Measurements from ENCODE around the gene CRIP3. TPM values are rescaled to one million over a fixed set of nuclear protein-coding genes. Genes with fewer than 3 reads are reported as not detected.

The CRIP3 gene
- polyA plus RNA-seq, 4 donors = 0.89 to 3.4 (median 2.5) TPM

DNA sequence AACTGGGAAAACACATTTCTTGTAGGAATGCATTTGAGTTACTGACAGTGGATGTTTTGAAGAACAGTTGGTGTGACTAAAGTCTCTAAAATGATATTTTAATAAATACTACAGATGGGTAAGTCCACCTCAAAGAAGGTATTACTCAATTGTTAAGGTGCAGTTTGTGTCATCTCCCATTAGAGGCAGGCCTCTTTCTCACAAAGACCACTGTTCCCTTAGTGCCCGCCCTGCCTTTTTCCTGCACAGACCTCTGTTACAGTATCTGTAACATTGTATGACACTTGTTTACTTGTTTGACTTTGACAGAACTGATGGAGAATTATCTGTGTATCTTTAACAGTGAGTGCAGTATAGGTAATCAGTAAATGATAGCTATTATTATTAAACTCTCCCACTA, 5.2 kb upstream of the CRIP3 start:
- DNase-seq (no peak), FAIRE-seq (no peak)
- H3K9me3 ChIP-seq (ENCODE audit: control insufficient read depth in 2 of 2, insufficient read depth in 1 of 2, low read depth in 1 of 2, low read length in 1 of 2) = no peaks in the 10 kb centered on the region
- H3K36me3 ChIP-seq (ENCODE audit: control insufficient read depth in 3 of 3, insufficient read depth in 2 of 3, low read depth in 1 of 3, low read length in 3 of 3) = no peaks in the 10 kb centered on the region
- peaks cover 0 to 13% (median under 1%) of the 10 kb centered on the region in 3 donors for H3K4me1 ChIP-seq (ENCODE audit: control insufficient read depth in 3 of 3, insufficient read depth in 2 of 3, low read depth in 1 of 3, low read length in 2 of 3)
- H3K4me3 ChIP-seq (ENCODE audit: low read depth in 1 of 3, low read length in 3 of 3) = no peak overlapping the region
- H3K27ac ChIP-seq (ENCODE audit: low read depth in 1 of 3, low read length in 2 of 3) = no peak overlapping the region
- H3K27me3 ChIP-seq (ENCODE audit: control insufficient read depth in 3 of 3, insufficient read depth in 3 of 3, low read length in 3 of 3) = peaks cover 0 to 6% (median 0%) of the 10 kb centered on the region in 3 donors
- 81 to 100% (median 89%) methylated on average over 1 of the region's 1 CpG for WGBS, 3 donors

DNA sequence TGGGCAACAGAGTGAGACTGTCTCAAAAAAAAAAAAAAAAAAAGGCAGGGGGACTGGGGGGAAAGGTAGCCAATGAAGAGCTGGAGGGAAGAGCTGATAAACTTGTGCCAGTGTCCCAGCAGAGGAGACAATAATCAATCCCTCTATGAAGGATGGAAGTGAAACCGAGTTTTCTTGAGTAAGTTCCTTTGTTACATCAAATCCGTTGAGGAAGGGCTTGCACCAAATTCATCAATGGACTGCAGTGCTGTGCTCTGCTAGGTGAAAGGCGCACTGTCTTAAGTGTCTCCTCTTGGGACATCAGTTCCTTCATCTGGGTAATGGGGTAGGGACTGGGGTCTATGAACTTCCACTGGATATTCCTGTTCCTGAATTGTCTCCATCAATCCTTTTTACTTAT, 3.0 kb upstream of the CRIP3 start:
- H3K4me3 ChIP-seq (ENCODE audit: low read depth in 1 of 3, low read length in 3 of 3) = no peak overlapping the region
- H3K27me3 ChIP-seq (ENCODE audit: control insufficient read depth in 3 of 3, insufficient read depth in 3 of 3, low read length in 3 of 3) = peaks cover 0 to 16% (median 0%) of the 10 kb centered on the region in 3 donors
- FAIRE-seq (no peak), DNase-seq (no peak)
- no peaks in the 10 kb centered on the region for H3K9me3 ChIP-seq (ENCODE audit: control insufficient read depth in 2 of 2, insufficient read depth in 1 of 2, low read depth in 1 of 2, low read length in 1 of 2)
- WGBS, 3 donors = 79 to 82% (median 82%) methylated on average over 3 of the region's 3 CpGs
- no peaks in the 10 kb centered on the region for H3K36me3 ChIP-seq (ENCODE audit: control insufficient read depth in 3 of 3, insufficient read depth in 2 of 3, low read depth in 1 of 3, low read length in 3 of 3)
- no peak overlapping the region for H3K27ac ChIP-seq (ENCODE audit: low read depth in 1 of 3, low read length in 2 of 3)
- H3K4me1 ChIP-seq (ENCODE audit: control insufficient read depth in 3 of 3, insufficient read depth in 2 of 3, low read depth in 1 of 3, low read length in 2 of 3) = peaks cover 0 to 22% (median 5%) of the 10 kb centered on the region in 3 donors

DNA sequence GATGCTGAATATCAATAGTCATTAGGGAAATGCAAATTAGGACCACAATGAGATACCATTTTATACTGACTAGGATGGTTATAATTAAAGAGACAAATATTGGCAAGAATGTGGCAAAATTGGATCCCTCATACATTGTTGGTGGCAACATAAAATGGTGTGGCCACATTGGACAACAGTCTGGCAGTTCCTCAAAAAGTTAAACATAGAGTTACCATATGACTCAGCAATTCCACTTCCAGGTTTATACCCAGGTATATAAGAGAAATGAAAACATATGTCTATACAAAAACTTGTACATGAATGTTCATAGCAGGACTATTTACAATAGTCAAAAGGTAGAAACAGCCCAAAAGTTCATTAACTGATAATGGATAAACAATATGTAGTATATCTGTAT, 2.0 kb upstream of the CRIP3 start:
- DNase-seq (no peak), FAIRE-seq (no peak)
- H3K27me3 ChIP-seq (ENCODE audit: control insufficient read depth in 3 of 3, insufficient read depth in 3 of 3, low read length in 3 of 3) = peaks cover 0 to 16% (median 0%) of the 10 kb centered on the region in 3 donors
- no peak overlapping the region for H3K4me3 ChIP-seq (ENCODE audit: low read depth in 1 of 3, low read length in 3 of 3)
- H3K36me3 ChIP-seq (ENCODE audit: control insufficient read depth in 3 of 3, insufficient read depth in 2 of 3, low read depth in 1 of 3, low read length in 3 of 3) = no peaks in the 10 kb centered on the region
- H3K27ac ChIP-seq (ENCODE audit: low read depth in 1 of 3, low read length in 2 of 3) = no peak overlapping the region
- peaks cover 0 to 15% (median 5%) of the 10 kb centered on the region in 3 donors for H3K4me1 ChIP-seq (ENCODE audit: control insufficient read depth in 3 of 3, insufficient read depth in 2 of 3, low read depth in 1 of 3, low read length in 2 of 3)
- no peaks in the 10 kb centered on the region for H3K9me3 ChIP-seq (ENCODE audit: control insufficient read depth in 2 of 2, insufficient read depth in 1 of 2, low read depth in 1 of 2, low read length in 1 of 2)

DNA sequence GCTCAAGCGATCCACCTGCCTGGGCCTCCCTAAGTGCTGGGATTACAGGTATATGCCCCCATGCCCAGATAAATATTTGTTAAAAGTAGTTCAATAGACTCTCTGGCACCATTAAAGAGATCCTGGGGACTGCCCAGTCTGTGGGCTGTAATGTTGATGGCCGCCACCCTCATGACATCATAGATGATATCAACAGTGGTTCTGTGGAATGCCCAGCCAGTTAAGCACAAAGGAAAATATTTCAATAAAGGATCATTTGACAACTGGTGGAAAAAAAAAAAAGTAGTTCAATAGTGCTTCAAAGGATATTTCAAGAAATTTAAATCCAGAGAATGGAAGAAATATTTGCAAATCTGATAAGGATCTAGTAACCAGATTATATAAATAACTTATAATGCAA, 1.5 kb upstream of the CRIP3 start:
- Histone ChIP-seq H3K27ac (ENCODE audit: low read depth in 1 of 3, low read length in 2 of 3) (no peak overlapping the region), H3K27me3 (ENCODE audit: control insufficient read depth in 3 of 3, insufficient read depth in 3 of 3, low read length in 3 of 3) (peaks cover 0 to 16% (median 0%) of the 10 kb centered on the region in 3 donors), H3K9me3 (ENCODE audit: control insufficient read depth in 2 of 2, insufficient read depth in 1 of 2, low read depth in 1 of 2, low read length in 1 of 2) (no peaks in the 10 kb centered on the region), H3K4me3 (ENCODE audit: low read depth in 1 of 3, low read length in 3 of 3) (no peak overlapping the region), H3K4me1 (ENCODE audit: control insufficient read depth in 3 of 3, insufficient read depth in 2 of 3, low read depth in 1 of 3, low read length in 2 of 3) (peaks cover 0 to 15% (median 5%) of the 10 kb centered on the region in 3 donors), H3K36me3 (ENCODE audit: control insufficient read depth in 3 of 3, insufficient read depth in 2 of 3, low read depth in 1 of 3, low read length in 3 of 3) (no peaks in the 10 kb centered on the region)
- FAIRE-seq (no peak), DNase-seq (no peak)
- 95 to 100% (median 98%) methylated on average over 2 of the region's 2 CpGs for WGBS, 3 donors

DNA sequence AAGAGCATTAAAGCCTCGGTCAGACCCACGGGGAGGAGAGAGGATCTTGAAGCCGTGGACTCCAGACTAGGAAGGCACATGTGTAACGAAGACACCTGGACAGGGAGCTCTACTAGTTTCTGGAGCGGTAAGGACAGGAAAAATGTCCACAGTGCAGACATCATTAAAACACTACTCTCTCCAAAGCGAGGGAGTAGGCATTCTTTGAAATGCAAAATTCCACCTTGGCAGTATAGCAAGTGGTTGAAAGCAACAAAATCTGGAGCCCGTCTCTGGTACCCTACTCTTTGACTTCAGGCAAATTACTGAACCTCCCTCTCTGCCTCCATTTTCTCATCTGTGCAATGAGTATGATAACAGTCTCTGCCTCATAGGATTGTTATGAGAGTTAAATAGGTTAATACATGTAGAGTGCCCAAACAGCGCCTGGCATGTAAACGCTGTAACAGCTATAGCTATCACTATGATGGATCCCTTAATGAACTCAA, 408 bp upstream of the CRIP3 start:
- H3K4me1 ChIP-seq (ENCODE audit: control insufficient read depth in 3 of 3, insufficient read depth in 2 of 3, low read depth in 1 of 3, low read length in 2 of 3) = peaks cover 0 to 15% (median 5%) of the 10 kb centered on the region in 3 donors
- H3K9me3 ChIP-seq (ENCODE audit: control insufficient read depth in 2 of 2, insufficient read depth in 1 of 2, low read depth in 1 of 2, low read length in 1 of 2) = no peaks in the 10 kb centered on the region
- no peak for DNase-seq
- FAIRE-seq = no peak
- WGBS, 3 donors = 36 to 39% (median 38%) methylated on average over 9 of the region's 9 CpGs
- H3K27me3 ChIP-seq (ENCODE audit: control insufficient read depth in 3 of 3, insufficient read depth in 3 of 3, low read length in 3 of 3) = peaks cover 0 to 16% (median 0%) of the 10 kb centered on the region in 3 donors
- peak overlapping the region in 1 of 3 donors; percentile 35 for H3K4me3 ChIP-seq (ENCODE audit: low read depth in 1 of 3, low read length in 3 of 3)
- no peak overlapping the region for H3K27ac ChIP-seq (ENCODE audit: low read depth in 1 of 3, low read length in 2 of 3)
- H3K36me3 ChIP-seq (ENCODE audit: control insufficient read depth in 3 of 3, insufficient read depth in 2 of 3, low read depth in 1 of 3, low read length in 3 of 3) = no peaks in the 10 kb centered on the region

DNA sequence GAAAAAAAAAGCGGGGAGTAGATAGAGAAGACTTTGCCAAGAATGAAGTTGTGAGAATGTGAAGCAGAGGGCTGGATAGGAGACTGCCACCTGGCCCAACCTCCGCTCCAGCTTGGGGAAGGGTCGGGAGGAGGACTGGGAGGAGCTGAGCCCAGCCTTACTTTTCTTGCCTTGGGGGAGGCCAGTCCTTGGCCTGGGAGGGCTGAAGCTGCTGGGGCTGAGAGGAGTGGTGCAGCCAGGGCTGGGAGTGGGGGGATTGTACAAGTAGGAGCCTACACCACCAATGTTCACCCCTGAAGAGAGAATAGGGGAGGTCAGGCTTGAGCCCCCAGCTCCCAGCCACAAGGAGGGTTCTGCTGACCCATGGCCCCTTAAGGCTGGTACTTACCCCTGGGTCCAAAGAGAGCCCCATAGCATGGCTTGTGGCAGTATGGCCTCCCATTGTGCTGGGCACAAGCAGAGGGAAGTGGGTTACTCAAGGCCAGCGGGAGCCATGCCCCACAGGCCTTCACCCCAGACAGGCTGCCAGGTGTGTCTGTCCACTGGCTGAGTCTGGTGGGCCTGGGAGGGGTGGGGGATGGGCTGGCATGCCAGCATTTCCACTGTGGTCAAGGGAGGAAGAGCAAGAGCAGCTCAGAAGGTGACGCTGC, 1.1 kb downstream of the CRIP3 start:
- Histone ChIP-seq H3K9me3 (ENCODE audit: control insufficient read depth in 2 of 2, insufficient read depth in 1 of 2, low read depth in 1 of 2, low read length in 1 of 2) (no peaks in the 10 kb centered on the region), H3K4me1 (ENCODE audit: control insufficient read depth in 3 of 3, insufficient read depth in 2 of 3, low read depth in 1 of 3, low read length in 2 of 3) (peaks cover 0 to 21% (median 5%) of the 10 kb centered on the region in 3 donors), H3K36me3 (ENCODE audit: control insufficient read depth in 3 of 3, insufficient read depth in 2 of 3, low read depth in 1 of 3, low read length in 3 of 3) (no peaks in the 10 kb centered on the region), H3K4me3 (ENCODE audit: low read depth in 1 of 3, low read length in 3 of 3) (no peak overlapping the region), H3K27me3 (ENCODE audit: control insufficient read depth in 3 of 3, insufficient read depth in 3 of 3, low read length in 3 of 3) (peaks cover 0 to 16% (median 0%) of the 10 kb centered on the region in 3 donors), H3K27ac (ENCODE audit: low read depth in 1 of 3, low read length in 2 of 3) (no peak overlapping the region)
- FAIRE-seq (no peak), DNase-seq (no peak)
- 84 to 89% (median 88%) methylated on average over 5 of the region's 5 CpGs for WGBS, 3 donors

DNA sequence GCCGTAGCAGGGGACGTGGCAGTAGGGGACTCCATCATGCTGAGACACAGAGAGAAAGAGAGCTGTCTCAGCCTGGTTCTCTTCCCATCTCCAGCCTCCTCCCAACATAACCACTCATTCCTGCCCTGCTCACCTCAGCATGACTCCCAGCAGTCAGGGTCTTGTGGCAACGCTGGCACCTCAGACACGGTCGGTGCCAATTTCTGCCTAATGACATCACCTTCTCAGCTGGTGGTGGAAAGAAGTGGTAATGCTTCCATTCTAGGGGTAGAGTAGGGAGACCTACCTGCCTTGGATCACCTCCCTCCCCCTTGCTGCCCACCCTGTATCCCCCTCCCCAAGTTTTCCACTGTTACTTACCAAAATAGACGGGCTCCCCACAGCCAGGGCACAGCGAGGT, 2.5 kb downstream of the CRIP3 start:
- Histone ChIP-seq H3K4me3 (ENCODE audit: low read depth in 1 of 3, low read length in 3 of 3) (no peak overlapping the region), H3K36me3 (ENCODE audit: control insufficient read depth in 3 of 3, insufficient read depth in 2 of 3, low read depth in 1 of 3, low read length in 3 of 3) (no peaks in the 10 kb centered on the region), H3K9me3 (ENCODE audit: control insufficient read depth in 2 of 2, insufficient read depth in 1 of 2, low read depth in 1 of 2, low read length in 1 of 2) (no peaks in the 10 kb centered on the region), H3K27me3 (ENCODE audit: control insufficient read depth in 3 of 3, insufficient read depth in 3 of 3, low read length in 3 of 3) (peaks cover 0 to 16% (median 0%) of the 10 kb centered on the region in 3 donors), H3K4me1 (ENCODE audit: control insufficient read depth in 3 of 3, insufficient read depth in 2 of 3, low read depth in 1 of 3, low read length in 2 of 3) (peaks cover 0 to 32% (median 5%) of the 10 kb centered on the region in 3 donors), H3K27ac (ENCODE audit: low read depth in 1 of 3, low read length in 2 of 3) (no peak overlapping the region)
- DNase-seq = no peak
- no peak for FAIRE-seq
- WGBS, 3 donors = 90 to 97% (median 93%) methylated on average over 7 of the region's 7 CpGs

DNA sequence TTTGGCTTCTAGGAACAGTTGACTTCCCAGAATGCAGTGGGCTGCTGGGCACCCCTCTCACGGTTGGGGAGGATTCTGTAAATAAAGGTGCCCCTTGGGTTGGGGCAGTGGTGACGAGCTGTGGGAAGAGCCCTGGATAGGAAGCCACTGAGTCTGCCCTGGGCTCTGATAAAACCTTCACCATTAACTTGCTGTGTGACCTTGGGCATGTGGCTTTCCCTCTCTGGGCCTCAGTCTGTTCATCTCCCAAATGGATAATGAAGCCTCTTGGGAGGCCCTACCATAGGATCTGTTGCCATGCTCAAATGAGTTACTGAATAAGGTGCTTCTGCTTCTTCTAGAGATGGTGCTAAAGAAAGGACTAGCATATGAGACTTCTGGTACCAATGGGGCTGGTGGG, 3.7 kb downstream of the CRIP3 start:
- FAIRE-seq (no peak), DNase-seq (no peak)
- Histone ChIP-seq H3K27ac (ENCODE audit: low read depth in 1 of 3, low read length in 2 of 3) (no peak overlapping the region), H3K9me3 (ENCODE audit: control insufficient read depth in 2 of 2, insufficient read depth in 1 of 2, low read depth in 1 of 2, low read length in 1 of 2) (no peaks in the 10 kb centered on the region), H3K27me3 (ENCODE audit: control insufficient read depth in 3 of 3, insufficient read depth in 3 of 3, low read length in 3 of 3) (peaks cover 0 to 16% (median 0%) of the 10 kb centered on the region in 3 donors), H3K36me3 (ENCODE audit: control insufficient read depth in 3 of 3, insufficient read depth in 2 of 3, low read depth in 1 of 3, low read length in 3 of 3) (no peaks in the 10 kb centered on the region), H3K4me3 (ENCODE audit: low read depth in 1 of 3, low read length in 3 of 3) (no peak overlapping the region), H3K4me1 (ENCODE audit: control insufficient read depth in 3 of 3, insufficient read depth in 2 of 3, low read depth in 1 of 3, low read length in 2 of 3) (peaks cover 0 to 32% (median 5%) of the 10 kb centered on the region in 3 donors)
- 74 to 84% (median 82%) methylated on average over 2 of the region's 2 CpGs for WGBS, 3 donors
